Left renal cortex interstitium (tissue), 4 donors: ENCODE results near the gene PLA1A. TPM values are rescaled to one million over a fixed set of nuclear protein-coding genes. Genes with fewer than 3 reads are reported as not detected.

ENCODE experiments used
- DNase-seq, 4 donors: peaks; one replicate each; pipeline ENCODE4 v3.0.0-alpha.2; 2013; ENCODE audit warnings: low read depth in 4 of 4, low spot score in 2 of 4, missing footprints in 1 of 4
- polyA plus RNA-seq, 4 donors: library from polyadenylated mRNA; unstranded; fragments of 120-200 nt; gene quantifications; one replicate each; pipeline ENCODE4 v1.2.1, GENCODE V29; 2013; ENCODE audit not compliant: insufficient read length in 4 of 4

The PLA1A gene
- polyA plus RNA-seq, 4 donors: 6.0 to 7.7 (median 6.9) TPM

DNA sequence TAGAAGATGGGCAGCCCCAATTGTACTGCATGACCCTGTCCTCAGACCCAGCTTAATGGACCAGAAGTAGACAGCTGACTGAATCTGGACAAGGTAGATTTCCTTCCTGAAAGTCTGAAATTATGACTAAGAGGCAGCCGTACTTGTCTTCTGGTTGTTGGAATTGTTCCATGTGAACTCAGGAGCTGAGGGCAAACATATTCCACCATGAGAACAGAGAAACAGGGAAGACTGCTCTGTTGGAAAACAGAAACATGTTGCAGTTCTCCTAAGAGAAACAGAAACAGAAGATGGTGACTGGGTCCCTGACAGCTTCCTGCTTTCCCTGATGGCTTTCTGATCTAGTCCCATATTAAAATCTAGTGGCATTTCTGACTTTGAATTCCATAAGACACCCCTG is 38.6 kb downstream of the PLA1A start:
- DNase-seq: no peak

DNA sequence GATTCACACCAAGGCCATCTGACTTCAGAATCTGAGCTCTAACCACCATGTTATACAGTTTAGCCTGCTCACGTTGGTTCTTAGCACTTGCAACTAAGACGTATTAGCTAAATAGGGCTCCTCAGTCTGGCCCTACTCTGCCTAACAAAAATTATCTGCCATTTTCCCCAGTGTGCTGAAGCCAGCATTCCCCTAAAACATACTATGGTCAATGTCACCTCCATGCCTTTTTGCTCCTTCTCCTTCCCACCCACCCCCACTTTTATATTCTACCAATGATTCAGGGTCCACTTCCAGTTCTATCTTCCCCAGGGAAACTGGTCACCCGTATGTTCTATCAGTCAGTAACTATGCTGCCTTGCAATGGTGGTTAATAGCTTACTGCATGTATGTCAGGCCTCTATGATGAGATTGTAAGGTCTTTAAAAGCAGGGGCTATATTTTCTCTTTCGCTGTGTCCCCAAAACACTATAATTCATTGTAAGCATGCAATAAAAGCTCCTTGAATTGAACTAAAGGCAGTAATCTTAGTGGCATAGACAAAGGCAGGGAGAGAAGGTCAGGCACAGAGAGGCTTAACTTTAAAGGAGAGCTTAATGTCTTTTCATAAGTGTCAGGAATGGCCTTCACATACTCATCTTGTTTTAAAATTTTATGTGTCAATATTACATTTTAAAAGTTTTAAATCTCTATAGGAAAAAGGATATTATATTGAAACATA is 39.4 kb downstream of the PLA1A start:
- DNase-seq: no peak

DNA sequence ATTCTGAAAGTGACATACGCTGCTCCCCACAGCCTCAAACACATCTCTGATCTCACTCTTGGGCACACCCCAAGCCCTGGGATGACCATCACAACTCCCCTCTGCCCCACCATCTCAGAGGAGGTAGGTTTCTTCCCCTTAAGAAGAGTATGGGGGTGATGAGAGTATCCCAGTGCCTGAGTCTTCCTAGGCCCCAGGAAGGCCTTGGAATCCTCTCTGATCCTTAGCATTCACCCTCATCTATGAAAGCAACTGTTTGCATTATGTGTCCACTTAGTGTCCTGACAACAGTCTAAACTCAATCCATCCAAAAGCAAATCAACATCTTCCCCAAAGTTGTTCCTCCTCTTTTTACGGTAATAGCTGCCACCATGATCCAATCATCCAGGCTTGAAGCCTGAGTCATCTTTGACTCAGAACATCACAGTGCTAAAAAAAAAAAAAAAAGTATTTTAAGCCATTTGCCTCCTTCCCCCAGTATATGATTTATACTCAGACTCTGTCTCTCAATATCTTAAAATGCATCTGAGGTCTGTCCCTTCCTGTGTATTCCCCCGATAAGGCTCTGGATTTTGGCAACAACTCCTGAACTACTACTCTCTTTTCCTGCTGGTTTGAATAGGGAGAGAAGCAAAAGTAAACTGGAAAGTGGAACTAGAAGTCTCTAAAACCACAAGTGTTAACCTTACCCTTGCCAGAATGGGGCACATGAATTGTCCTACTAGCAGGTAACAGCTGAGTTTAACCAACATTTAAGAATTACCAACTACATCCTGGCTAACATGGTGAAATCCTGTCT is 40.2 kb downstream of the PLA1A start:
- DNase-seq: no peak

DNA sequence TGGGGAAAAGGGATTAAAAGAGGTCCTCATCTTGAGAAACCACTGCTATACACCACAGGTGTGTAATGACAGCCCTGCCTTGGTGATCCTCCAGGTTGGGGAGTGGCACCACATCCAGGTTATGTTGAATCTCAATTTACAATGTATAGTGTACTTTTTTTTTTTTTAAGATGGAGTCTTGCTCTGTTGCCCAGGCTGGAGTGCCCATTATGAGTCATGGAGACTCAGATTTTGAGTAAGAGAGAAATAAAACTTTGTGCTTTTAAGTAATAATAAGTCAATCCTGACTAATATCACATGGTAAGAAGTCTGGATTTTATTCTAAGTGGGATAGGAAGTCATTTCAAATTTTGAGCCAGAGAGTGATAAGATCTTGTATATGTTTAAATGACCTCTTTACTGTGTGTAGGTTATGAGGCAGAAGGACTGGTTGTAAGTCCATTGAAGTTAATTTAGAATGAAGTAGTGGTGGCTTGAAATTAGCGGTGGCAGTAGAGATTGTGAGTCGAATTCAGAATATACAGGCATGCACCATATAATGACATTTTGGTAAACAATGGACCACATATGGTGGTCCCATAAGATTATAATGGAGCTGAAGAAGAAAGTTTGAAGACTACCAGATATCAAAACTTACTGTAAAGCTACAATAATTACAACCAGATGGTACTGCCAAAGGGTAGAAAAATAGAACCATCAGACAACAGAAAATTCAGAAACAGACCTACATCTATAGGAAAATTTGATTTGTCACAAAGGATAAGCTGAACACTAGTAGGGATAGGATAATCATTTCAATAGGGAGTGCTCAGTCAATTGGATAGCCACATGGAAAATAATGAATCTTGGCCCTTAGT is 42.0 kb downstream of the PLA1A start:
- no peak for DNase-seq

DNA sequence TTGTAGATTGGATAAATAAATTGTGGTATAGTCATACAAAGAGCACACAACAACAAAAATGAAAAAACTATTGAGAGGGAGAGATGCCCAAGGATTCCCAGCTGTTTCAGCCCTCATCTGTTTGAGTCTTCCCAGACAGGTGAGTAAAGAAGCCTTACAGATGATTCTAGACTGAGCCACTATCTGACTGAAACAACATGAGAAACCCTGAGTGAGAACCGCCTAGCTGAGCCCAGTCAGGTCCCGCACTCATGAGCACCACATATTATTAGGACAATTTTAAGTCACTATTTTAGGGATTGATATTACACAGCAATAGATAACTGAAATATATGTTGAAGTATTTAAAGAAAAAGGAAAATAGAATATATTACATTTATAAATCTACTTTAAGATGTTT is 43.7 kb downstream of the PLA1A start:
- no peak for DNase-seq

DNA sequence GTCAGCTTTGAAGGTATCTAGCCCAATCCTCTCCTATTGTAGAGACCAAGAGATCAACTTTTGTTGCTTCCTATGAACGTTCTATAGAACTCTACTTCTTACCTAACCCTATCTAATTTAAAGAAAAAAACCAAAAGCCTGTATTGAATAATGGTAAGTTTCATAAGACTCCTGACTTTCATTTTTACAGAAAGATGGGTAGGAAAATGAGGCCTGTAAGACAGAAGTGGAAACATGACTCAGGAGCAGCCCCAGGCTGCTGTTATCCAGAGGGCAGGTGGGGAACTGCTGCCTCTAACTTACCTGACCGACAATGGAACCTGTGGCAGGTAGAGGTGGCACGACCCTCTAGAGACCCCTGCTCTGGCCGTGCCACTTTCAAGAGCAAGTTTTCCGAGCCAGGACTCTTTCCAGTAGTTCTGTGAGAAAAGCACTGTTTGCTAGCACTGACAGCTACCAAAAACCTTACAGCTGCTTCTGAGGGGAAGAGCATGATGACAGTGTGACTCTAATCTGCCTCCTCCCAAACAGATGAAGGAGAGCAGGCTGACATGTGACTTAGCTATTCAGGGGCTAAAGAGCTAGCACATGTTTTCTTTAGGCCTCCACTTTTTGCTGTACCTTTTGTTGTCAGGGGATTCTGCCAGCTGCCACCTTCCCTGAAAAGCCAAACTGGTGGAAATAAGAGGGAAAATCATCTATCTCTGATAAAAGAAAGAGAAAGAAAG is 45.2 kb downstream of the PLA1A start:
- no peak for DNase-seq

DNA sequence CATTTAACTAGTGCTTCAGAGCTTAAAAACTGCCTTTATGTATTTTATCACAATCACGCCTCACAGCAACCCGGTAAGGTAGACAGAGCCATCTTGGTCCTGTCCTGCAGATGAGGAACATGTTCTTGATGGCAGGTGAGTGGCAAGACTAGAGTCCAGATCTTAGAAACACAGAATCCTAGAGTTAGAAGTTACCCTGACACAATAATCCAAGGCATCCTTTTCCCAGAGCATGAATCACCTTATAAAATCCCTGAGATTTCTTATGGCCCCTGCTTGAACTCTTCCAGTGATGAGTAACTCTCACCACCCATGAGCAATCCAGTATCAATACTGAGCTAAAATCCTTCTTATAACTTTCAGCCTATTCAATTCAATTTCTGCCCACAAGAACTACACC is 45.8 kb downstream of the PLA1A start:
- DNase-seq: no peak

DNA sequence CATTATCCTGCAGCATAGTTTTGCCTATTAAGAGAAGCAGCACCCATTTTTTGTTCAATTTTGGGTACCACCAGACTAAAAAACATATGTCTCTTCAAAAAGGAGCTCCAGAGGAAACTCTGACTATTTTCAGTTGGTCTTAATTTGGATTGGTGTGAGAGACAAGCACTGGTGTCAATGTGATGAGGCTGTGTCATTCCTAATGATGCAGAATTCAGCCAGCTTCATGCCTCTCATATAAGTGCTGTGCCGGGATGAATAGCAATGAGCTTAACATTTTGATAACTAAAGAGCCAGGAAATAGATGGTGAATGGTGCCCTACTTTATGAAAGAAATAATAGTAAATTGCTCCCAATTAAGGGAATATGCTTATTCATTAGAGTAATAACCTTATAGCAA is 46.8 kb downstream of the PLA1A start:
- no peak for DNase-seq

DNA sequence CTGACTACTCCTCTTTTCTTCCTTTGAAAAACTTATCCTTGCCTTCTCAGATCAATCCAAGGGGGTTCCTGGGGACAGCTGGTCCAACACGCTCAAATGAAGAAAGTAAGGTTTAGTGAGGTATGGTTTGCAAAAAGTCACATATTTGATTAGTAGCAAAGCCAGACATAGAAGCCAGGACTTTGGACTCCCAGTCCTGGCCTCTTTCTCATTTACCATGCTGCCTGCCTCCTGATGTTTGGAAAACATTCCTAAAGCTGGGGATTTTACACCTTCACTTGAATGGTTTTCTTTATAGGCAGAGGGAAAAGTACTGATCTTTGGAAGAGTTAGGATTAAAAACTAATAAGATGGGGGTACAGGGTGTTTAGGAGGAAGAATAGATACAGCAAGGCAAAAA is 48.1 kb downstream of the PLA1A start:
- no peak for DNase-seq

DNA sequence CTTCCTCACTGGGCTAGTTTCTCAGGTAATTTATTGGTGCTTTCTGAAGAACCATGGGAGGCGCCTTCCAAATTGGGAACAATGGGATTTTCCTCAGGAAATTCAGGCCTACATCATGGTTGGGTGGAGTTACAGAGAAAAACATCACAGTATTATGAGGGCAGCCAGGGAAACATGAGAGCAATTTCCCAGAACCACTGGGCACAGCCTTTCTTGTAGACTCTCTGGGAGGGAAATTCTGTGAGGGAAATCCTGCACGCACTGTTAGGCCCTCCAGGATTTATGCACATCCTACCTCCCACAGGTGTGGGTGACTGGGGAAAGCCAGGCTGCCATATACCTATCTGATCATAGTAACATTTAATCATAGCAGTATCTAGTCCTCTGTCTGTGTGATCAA is 49.5 kb downstream of the PLA1A start:
- DNase-seq: peak in 1 of 4 donors; percentile 34

DNA sequence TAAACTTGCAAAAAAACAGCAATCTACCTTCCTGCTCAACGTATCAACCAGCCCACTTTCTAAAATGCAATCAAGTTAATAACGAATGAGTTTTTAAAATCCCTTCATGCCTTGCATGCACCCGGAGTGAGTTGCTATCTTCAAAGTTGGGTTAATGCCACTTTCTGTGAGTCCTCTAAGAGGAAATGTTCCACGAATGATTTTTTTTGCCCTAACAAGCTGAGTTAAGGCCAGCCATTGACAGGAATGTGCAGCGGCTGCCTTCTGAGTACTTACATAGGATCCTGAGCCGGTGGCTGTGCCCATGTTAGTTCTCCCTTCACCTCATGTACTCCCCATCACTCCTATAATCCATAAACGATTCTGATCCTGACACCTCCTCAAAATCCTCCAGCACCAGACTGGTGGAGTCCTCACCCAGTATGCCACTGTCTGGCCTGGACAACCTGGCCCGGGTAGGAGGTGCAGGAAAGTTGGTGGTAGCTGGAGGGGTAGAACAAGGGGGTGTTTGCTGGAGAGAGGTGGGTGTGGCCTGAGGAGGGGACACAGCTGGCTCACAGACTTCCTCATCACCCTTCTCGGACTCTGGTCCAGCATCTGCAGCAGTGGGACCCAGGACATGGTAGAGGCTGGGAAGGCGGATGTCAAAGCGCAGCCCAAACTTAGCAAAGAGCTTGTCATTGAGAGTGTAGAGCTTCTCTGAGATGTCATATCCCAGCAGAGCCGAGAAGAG is 50.3 kb downstream of the PLA1A start:
- DNase-seq: no peak

DNA sequence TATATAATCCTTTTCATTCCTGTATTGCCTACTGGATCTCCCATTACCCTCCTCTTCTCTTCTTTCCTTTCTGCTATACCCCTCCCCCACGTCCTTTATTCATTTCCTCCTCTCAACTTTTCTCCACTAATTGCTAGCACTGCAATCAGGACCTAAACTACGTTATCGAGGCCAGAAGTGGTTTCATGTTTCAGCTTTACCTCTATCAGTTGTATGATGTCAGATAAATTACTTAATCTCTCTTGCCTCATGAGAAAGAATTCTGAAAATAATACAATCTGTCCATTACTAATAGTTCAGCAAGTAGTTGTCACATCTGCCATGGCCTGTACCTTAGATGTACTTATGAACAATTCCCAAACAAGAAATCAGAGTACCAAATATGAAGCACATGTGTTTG is 52.1 kb downstream of the PLA1A start:
- no peak for DNase-seq

DNA sequence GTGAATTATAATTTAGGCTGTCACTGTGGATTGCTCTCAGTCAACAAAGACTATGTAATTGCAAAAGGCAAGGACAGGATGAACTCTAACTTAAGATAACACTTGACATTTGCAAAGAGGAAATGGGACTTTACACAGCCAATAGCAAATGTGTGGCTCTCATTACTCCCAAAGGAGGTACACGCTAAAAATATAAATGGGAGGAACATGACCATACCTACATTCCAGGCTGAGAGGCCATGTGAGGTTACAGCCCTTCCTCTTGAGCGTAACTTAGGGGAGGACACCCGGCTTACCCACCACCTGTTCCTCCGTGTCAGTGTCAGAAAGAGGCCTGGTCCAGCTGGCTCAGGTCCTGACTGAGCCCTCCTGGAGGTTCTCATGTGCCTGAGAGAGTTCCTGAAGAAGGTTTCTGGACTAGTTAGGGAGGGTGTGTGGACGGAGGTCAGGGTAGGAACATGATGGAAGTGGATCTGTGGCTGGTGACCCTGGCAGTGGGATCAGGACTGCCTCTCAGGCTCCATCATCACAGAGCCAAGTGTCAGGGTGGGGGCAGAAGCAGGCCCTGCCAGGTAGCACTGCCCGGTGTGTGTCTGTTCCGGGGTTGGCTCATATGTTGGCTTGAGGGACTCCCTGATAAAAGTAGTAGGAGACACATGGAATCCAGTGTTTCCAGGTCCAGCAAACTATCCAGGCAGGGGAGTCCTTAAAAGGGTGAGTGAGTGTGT is 54.8 kb downstream of the PLA1A start:
- no peak for DNase-seq

DNA sequence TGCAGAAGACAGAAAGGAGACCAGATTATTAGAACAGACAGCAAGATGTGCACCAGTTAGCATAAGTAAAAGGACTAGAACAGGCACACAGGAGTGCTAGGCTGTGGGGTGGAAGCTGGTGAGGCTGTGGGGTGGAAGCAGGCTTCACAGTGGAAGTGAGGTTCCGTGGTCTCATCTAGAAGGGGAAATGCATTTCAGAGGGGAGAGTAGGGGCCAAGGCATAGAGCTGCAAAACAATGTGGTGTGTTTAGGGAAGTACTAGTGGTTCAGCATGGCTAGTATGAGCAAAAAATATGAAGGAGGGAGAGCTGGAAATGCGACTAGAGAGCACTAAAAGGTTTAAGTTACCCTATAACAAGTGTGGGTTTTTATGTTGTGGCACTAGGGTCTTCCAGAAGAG is 56.2 kb downstream of the PLA1A start:
- DNase-seq: no peak

DNA sequence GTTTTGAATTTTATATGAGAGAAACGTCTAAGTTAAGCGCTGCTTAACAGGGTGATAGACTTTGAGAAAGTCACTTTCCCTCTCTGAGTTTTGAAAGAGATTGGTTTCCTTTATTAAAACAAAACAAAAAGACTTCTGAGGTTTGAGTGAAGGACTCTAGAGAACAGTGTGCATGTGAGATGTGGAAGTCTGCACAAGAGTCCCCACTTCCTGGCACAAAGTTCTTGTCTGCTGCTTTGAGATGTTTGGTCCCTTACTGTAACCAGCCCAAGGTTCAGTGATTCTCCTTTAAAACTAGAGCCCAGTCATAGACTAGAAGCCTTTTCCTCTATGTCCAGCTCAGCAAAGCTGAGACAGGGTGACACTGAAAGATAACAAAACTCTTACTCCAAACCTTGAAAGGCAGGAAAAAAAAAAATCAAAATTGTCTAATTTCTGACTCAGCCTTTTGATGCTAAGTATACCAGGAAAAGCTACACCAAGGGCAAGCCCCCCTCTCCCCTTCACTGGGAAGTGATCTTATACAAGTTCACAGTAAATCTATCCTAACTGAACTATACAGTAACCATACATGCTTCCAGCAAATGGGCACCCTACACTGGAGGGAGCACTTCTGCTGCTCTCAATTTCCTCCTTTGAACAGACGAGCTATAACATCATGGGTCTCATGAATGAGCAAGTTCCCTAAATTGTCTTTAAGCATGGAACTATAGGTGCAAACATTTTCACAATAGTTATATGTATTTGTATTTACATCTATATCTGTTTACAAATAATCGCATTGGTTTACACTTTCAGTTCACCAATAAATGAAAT is 60.4 kb downstream of the PLA1A start:
- DNase-seq: no peak

DNA sequence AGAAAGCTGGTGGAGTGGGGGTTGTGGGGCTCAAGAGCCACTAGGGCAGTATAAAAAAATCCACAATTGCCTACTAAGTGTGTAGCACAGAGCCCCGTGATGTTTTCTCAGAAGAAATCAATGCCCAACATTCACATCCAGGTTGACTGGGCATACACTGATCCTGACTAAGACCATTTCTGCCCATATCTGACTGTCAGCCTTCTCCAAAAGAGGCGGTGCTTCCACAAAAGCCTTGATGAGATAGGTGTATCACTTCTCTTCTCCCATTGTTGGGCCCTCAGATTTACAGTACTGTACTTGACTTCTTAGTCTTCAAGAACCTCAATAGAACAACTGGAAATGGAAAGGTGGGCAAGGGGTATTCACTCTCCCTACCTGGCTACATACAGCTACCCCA is 61.3 kb downstream of the PLA1A start:
- DNase-seq: no peak

DNA sequence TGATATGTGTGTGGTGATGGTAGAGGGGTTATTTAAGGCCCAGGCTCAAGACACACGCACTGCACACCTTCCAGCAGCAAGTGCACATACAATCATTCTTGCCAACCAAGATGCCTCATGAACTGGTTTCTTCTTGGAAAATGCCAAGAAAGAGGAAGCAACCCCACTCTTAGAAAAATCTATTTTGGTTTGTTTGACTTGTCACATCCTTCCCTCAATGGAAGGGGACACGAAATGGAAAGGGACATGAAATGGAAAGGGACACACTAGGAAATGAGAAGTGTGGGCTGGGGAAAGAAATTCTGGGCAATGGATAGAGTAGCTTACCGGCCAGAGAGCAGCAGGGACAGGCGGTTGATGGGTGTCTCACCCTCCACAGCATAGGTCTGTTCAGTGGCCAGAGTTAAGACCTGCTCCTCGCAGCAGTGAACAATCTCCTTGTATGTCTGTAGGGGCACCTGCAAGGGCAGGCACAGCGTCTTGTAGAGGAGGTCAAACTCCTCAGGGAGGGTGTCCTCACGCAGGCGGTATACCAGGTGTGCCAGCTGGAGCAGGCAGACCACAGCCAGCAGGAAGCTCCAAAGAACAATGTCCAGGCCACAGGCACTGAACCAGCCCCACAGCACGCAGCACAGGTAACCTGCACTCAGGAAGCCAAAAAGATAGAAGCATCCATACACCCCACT is 62.1 kb downstream of the PLA1A start:
- no peak for DNase-seq
